ENCODE results near the gene SLIRP. TPM values are rescaled to one million over a fixed set of nuclear protein-coding genes. Genes with fewer than 3 reads are reported as not detected.

SLIRP gene
- 177 and 223 TPM in 2 replicates for total RNA-seq

DNA sequence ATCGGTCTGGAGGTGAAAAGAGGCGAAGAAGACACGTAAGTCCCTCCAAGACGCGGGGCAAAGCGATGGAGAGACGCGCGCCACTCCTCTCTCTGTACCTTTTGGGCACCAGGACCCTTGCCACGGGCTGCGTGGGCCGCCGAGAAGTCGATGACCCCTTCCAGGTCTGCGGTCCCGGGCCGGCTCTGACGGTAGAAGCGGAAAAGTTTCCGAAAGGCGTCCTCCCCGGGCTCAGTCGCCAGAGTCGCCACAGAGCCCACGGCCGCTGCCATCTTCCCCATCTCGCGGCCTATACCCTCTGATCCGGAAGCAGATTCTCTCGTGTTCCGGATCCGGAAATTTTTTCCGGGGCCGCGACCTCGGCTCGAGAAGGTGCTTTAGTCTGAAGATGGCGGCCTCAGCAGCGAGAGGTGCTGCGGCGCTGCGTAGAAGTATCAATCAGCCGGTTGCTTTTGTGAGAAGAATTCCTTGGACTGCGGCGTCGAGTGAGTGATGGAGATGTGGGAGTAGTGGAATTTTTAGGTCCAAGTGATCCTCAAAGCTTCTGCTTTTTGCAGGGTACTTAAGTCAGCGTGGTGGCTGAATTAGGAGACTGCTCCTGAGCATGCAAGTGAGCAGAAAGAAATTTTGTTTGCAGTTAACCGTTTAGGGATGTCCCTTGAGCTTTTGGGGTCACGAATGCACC, at the start of gene SLIRP, which contains the start of gene ALKBH1:
SLIRP (plus strand) TSS at position 380 of the 685 bp plus-strand sequence; CDS start at position 389, 9 bp downstream.
ALKBH1 (minus strand) TSS at position 300 of the 685 bp plus-strand sequence; CDS start at position 281, 19 bp downstream.

GRCh38 chr14:77760381-77761204, 52.7 kb downstream of the SLIRP start, which contains the start of gene SNW1:
SNW1 (minus strand) TSS chr14:77761156; CDS start chr14:77761127, 29 bp downstream.

Other genes starting within 250 kb of the SLIRP start
- 0.06 TPM in 1 of 2 replicates, not detected in the other for gene ISM2, start 209.3 kb upstream of the SLIRP start, total RNA-seq
- gene SPTLC2, start 91.5 kb upstream of the SLIRP start, total RNA-seq, result 35.1 and 45.8 TPM in 2 replicates
- gene ALKBH1, start 80 bp upstream of the SLIRP start, total RNA-seq, result 6.3 and 7.0 TPM in 2 replicates
- gene SNW1, start 53.1 kb downstream of the SLIRP start, total RNA-seq, result 51.9 and 59.7 TPM in 2 replicates
- gene ADCK1, start 92.0 kb downstream of the SLIRP start, total RNA-seq, result 2.9 and 4.0 TPM in 2 replicates